ENCODE data around the gene MARF1. TPM values are rescaled to one million over a fixed set of nuclear protein-coding genes. Genes with fewer than 3 reads are reported as not detected.

MARF1 gene
- total and polyA plus RNA-seq, 4 donors = 7.0 to 19.8 (median 12.6) TPM

DNA sequence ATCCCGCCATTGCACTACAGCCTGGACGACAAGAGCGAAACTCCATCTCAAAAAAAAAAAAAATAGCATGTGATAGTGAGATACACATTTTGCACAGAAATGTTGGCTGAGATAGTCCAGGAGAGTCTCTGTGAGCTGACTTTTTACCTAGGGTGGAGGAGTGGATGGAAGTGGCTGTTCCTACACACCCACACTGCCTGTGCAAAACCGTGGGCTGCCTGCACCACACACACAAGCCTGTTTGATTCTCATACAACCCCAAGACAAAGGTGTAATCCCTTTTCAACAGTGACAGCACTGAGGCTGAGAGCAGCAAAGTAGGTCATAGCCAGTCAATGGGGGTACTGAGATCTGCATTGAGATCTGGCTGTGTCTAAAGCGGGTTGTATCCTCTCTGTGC lies 86.8 kb downstream of the MARF1 start:
- Histone ChIP-seq H3K9me3 (ENCODE audit: control insufficient read depth in 4 of 4, low read length in 3 of 4) (no peaks in the 10 kb centered on the region), H3K27me3 (ENCODE audit: control insufficient read depth in 4 of 4, insufficient read depth in 4 of 4, low read length in 3 of 4) (no peaks in the 10 kb centered on the region), H3K36me3 (ENCODE audit: control insufficient read depth in 4 of 4, insufficient read depth in 3 of 4, low read depth in 1 of 4, low read length in 3 of 4) (peaks cover 0 to 4% (median 1%) of the 10 kb centered on the region in 4 donors), H3K27ac (ENCODE audit: low read depth in 1 of 2, low read length in 2 of 2) (no peak overlapping the region), H3K4me3 (ENCODE audit: low read depth in 1 of 3, low read length in 3 of 3) (no peak overlapping the region), H3K4me1 (ENCODE audit: control insufficient read depth in 4 of 4, insufficient read depth in 4 of 4, low read length in 3 of 4) (no peaks in the 10 kb centered on the region), H3K9ac (ENCODE audit: low read depth in 1 of 2, low read length in 2 of 2) (no peak overlapping the region)
- WGBS = 95% methylated on average over 5 of the region's 5 CpGs
- no peak for TF ChIP-seq HNF4A (conservative IDR thresholded peaks at IDR 0.05)
- TF ChIP-seq HNF4G (IDR thresholded peaks at IDR 0.05) = no peak
- no peak for TF ChIP-seq EGR1 (IDR thresholded peaks at IDR 0.05; ENCODE audit: low read depth in 2 of 2)
- TF ChIP-seq JUND (IDR thresholded peaks at IDR 0.05) = no peak
- no peak for TF ChIP-seq NR2F2 (IDR thresholded peaks at IDR 0.05)
- DNase-seq (ENCODE audit: low spot score) = no peak

- no peak for DNase-seq (ENCODE audit: low spot score)
- 91% methylated on average over 10 of the region's 10 CpGs for WGBS
- H3K27me3 ChIP-seq (ENCODE audit: control insufficient read depth in 4 of 4, insufficient read depth in 4 of 4, low read length in 3 of 4) = no peaks in the 10 kb centered on the region
- no peak for TF ChIP-seq FOXA1 (IDR thresholded peaks at IDR 0.05)
- no peak for TF ChIP-seq SP1 (IDR thresholded peaks at IDR 0.05)
- no peak for TF ChIP-seq NR2F2 (IDR thresholded peaks at IDR 0.05)
- TF ChIP-seq TAF1 (conservative IDR thresholded peaks at IDR 0.05) = no peak
- H3K27ac ChIP-seq (ENCODE audit: low read depth in 1 of 2, low read length in 2 of 2) = no peak overlapping the region
- H3K36me3 ChIP-seq (ENCODE audit: control insufficient read depth in 4 of 4, insufficient read depth in 3 of 4, low read depth in 1 of 4, low read length in 3 of 4) = peaks cover 0 to 4% (median 1%) of the 10 kb centered on the region in 4 donors
- H3K4me1 ChIP-seq (ENCODE audit: control insufficient read depth in 4 of 4, insufficient read depth in 4 of 4, low read length in 3 of 4) = no peaks in the 10 kb centered on the region
- no peak overlapping the region for H3K9ac ChIP-seq (ENCODE audit: low read depth in 1 of 2, low read length in 2 of 2)
- H3K9me3 ChIP-seq (ENCODE audit: control insufficient read depth in 4 of 4, low read length in 3 of 4) = no peaks in the 10 kb centered on the region
- H3K4me3 ChIP-seq (ENCODE audit: low read depth in 1 of 3, low read length in 3 of 3) = no peak overlapping the region
Measured at GRCh38 chr16:15553313-15554088, 89.5 kb downstream of the MARF1 start.

- Histone ChIP-seq H3K27ac (ENCODE audit: low read depth in 1 of 2, low read length in 2 of 2) (no peak overlapping the region), H3K9ac (ENCODE audit: low read depth in 1 of 2, low read length in 2 of 2) (no peak overlapping the region)
- WGBS = 93% methylated on average over 6 of the region's 6 CpGs
Measured at GRCh38 chr16:15552507-15552906, 90.4 kb downstream of the MARF1 start.

More at GRCh38 chr16:15552507-15552906, 90.4 kb downstream of the MARF1 start:
- no peaks in the 10 kb centered on the region for H3K9me3 ChIP-seq (ENCODE audit: control insufficient read depth in 4 of 4, low read length in 3 of 4)
- H3K4me1 ChIP-seq (ENCODE audit: control insufficient read depth in 4 of 4, insufficient read depth in 4 of 4, low read length in 3 of 4) = no peaks in the 10 kb centered on the region
- peaks cover 0 to 4% (median 1%) of the 10 kb centered on the region in 4 donors for H3K36me3 ChIP-seq (ENCODE audit: control insufficient read depth in 4 of 4, insufficient read depth in 3 of 4, low read depth in 1 of 4, low read length in 3 of 4)
- DNase-seq (ENCODE audit: low spot score) = no peak
- H3K27me3 ChIP-seq (ENCODE audit: control insufficient read depth in 4 of 4, insufficient read depth in 4 of 4, low read length in 3 of 4) = no peaks in the 10 kb centered on the region
- no peak overlapping the region for H3K4me3 ChIP-seq (ENCODE audit: low read depth in 1 of 3, low read length in 3 of 3)
- no peak for TF ChIP-seq ATF3 (IDR thresholded peaks at IDR 0.05)
- TF ChIP-seq CTCF (IDR thresholded peaks at IDR 0.05; ENCODE audit: low read depth, low read length, missing input control) = no peak
- no peak for TF ChIP-seq FOXA1 (IDR thresholded peaks at IDR 0.05)
- TF ChIP-seq JUND (IDR thresholded peaks at IDR 0.05) = no peak
- no peak for TF ChIP-seq FOXA2 (IDR thresholded peaks at IDR 0.05)
- no peak for TF ChIP-seq EGR1 (IDR thresholded peaks at IDR 0.05; ENCODE audit: low read depth in 2 of 2)
